ENCODE measurements around the gene BCAS3.
A peak's percentile ranks its signal among the peaks of the same experiment; 100 is the strongest.

Gene BCAS3

GRCh38 chr17:61247439-61247838 lies 569.8 kb downstream of the BCAS3 start:
- peak; percentile 65 for DNase-seq (ENCODE audit: low read depth)

DNA sequence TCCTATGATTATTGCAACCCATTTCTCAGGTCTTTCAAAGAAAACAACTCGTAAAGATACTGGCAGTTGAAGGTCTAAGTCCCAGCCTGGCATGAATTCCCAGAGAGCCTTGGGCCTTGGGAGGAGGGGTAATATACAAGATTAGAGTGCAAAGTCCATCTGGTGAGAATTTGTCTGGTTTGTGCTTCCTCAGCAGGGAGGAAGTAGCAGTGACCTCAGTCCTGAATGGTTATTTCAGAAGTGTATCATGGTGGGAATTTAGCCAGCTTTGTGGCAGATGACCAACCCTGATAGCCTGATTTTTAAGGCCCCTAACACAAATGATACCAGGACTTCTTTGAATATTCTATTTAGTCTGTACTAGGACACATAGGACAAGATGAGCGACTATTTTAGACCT lies 570.7 kb downstream of the BCAS3 start:
- no peak for TF ChIP-seq CTCF (IDR thresholded peaks at IDR 0.05; ENCODE audit: low read length, missing control alignments)

More at GRCh38 chr17:61247439-61247838, 569.8 kb downstream of the BCAS3 start:
- TF ChIP-seq CTCF (IDR thresholded peaks at IDR 0.05; ENCODE audit: low read length, missing control alignments): no peak
- no peak overlapping the region for H3K4me3 ChIP-seq (replicated peaks; ENCODE audit: low read depth, low read length)

GRCh38 chr17:61249649-61250299 lies 572.1 kb downstream of the BCAS3 start:
- no peak for DNase-seq (ENCODE audit: low read depth)
- no peak overlapping the region for H3K4me3 ChIP-seq (replicated peaks; ENCODE audit: low read depth, low read length)
- TF ChIP-seq CTCF (IDR thresholded peaks at IDR 0.05; ENCODE audit: low read length, missing control alignments): no peak

More for the DNA sequence above, 570.7 kb downstream of the BCAS3 start:
- no peak overlapping the region for H3K4me3 ChIP-seq (replicated peaks; ENCODE audit: low read depth, low read length)
- DNase-seq (ENCODE audit: low read depth): peak; percentile 34

GRCh38 chr17:61250335-61250890 lies 572.8 kb downstream of the BCAS3 start:
- no peak for TF ChIP-seq CTCF (IDR thresholded peaks at IDR 0.05; ENCODE audit: low read length, missing control alignments)
- no peak overlapping the region for H3K4me3 ChIP-seq (replicated peaks; ENCODE audit: low read depth, low read length)
- peak; percentile 52 for DNase-seq (ENCODE audit: low read depth)

GRCh38 chr17:61251939-61252865 lies 574.6 kb downstream of the BCAS3 start:
- peak; percentile 100 for DNase-seq (ENCODE audit: low read depth)
- H3K4me3 ChIP-seq (replicated peaks; ENCODE audit: low read depth, low read length): no peak overlapping the region
- TF ChIP-seq CTCF (IDR thresholded peaks at IDR 0.05; ENCODE audit: low read length, missing control alignments): no peak

- no peak for DNase-seq (ENCODE audit: low read depth)
- H3K4me3 ChIP-seq (replicated peaks; ENCODE audit: low read depth, low read length): no peak overlapping the region
- no peak for TF ChIP-seq CTCF (IDR thresholded peaks at IDR 0.05; ENCODE audit: low read length, missing control alignments)
These were observed 575.7 kb downstream of the BCAS3 start for GRCh38 chr17:61253362-61253761.
